K562 (cell line): ENCODE measurements around the gene SLX4IP.

Source experiments
- CBX8 ChIP-seq: fragments of 200-600 bp; sonication (generic); IDR thresholded peaks from 2 replicates; pipeline ENCODE4 v1.6.1; 2012; ENCODE audit warnings: borderline replicate concordance, mixed run types, low read depth, mild to moderate bottlenecking, moderate library complexity, mixed read lengths, low read length, control low read depth, inconsistent platforms; ENCODE audit not compliant: poor library complexity, severe bottlenecking; ENCODE audit errors: extremely low read depth
- HDAC3 ChIP-seq: fragments of 450-650 bp; IDR thresholded peaks from 2 replicates; pipeline ENCODE4 v1.6.1; 2018; ENCODE audit warnings: borderline replicate concordance, mild to moderate bottlenecking, moderate library complexity; ENCODE audit not compliant: partially characterized antibody
- MEF2D ChIP-seq: conservative IDR thresholded peaks from 2 replicates; pipeline ENCODE4 v1.6.1; 2016; ENCODE audit warnings: low read depth, missing genetic modification characterization, missing compliant biosample characterization
- RBFOX2 ChIP-seq: fragments of 200-400 bp; formaldehyde crosslinking; IDR thresholded peaks from 2 replicates; pipeline ENCODE4 v1.6.1; 2017; ENCODE audit warnings: low read depth, mild to moderate bottlenecking, low read length, moderate library complexity
- SMARCA5 ChIP-seq: fragments of 450-650 bp; IDR thresholded peaks from 2 replicates; pipeline ENCODE4 v1.6.1; 2016
- SPI1 ChIP-seq: IDR thresholded peaks from 2 replicates; pipeline ENCODE4 v1.6.1; 2011; ENCODE audit warnings: low read depth, low read length, control low read depth, borderline replicate concordance
- ZBED1 ChIP-seq: IDR thresholded peaks from 2 replicates; pipeline ENCODE4 v1.6.1; 2014
- TF ChIP-seq, protein P1 (sequence below): fragments of 450-650 bp; formaldehyde crosslinking; IDR thresholded peaks from 2 replicates; pipeline ENCODE4 v1.4.0; 2020; ENCODE audit warnings: mild to moderate bottlenecking, mixed read lengths

DNA sequence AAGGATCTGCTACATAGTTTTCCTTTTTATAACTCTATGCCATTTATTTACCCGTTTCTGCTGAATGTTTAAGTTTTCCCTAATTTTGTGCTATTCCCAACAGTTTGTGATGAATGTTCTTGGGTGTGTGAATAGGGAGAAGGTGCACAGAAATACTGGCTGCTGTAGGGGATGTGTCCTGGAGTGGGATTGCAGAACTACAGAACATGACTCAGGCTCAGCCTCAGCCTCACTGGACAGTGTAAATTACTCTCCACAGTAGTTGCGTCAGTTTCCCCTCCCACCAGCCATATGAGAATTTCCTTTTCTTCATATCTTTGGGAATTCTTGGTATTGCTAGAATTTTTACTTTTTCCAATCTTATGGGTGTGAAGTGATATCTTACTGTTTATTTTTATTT is 57.0 kb downstream of the SLX4IP start:
- no peak for TF ChIP-seq RBFOX2
- no peak for TF ChIP-seq MEF2D (tag)
- no peak for TF ChIP-seq ZBED1
- TF ChIP-seq SMARCA5: no peak
- TF ChIP-seq, protein P1, sequence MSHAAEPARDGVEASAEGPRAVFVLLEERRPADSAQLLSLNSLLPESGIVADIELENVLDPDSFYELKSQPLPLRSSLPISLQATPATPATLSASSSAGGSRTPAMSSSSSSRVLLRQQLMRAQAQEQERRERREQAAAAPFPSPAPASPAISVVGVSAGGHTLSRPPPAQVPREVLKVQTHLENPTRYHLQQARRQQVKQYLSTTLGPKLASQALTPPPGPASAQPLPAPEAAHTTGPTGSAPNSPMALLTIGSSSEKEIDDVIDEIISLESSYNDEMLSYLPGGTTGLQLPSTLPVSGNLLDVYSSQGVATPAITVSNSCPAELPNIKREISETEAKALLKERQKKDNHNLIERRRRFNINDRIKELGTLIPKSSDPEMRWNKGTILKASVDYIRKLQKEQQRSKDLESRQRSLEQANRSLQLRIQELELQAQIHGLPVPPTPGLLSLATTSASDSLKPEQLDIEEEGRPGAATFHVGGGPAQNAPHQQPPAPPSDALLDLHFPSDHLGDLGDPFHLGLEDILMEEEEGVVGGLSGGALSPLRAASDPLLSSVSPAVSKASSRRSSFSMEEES (CRISPR knock-in tag): no peak
- TF ChIP-seq SPI1: no peak
- no peak for TF ChIP-seq CBX8
- TF ChIP-seq HDAC3: no peak
